C4-2B (cell line): Measurements from ENCODE around the gene TBC1D22A.

Experiments used
- CTCF ChIP-seq: fragments of 450-650 bp; conservative IDR thresholded peaks from 2 replicates; pipeline ENCODE4 v1.5.1; 2017; ENCODE audit warnings: mild to moderate bottlenecking
- ZFX ChIP-seq: fragments of 450-650 bp; IDR thresholded peaks from 2 replicates; pipeline ENCODE4 v1.6.1; 2017

GRCh38 chr22:46968359-46968740 is 205.9 kb downstream of the TBC1D22A start:
- no peak for TF ChIP-seq CTCF
- TF ChIP-seq ZFX = no peak
